Thyroid gland (tissue), 4 donors: ENCODE results near the gene IQGAP2. TPM values are rescaled to one million over a fixed set of nuclear protein-coding genes. Genes with fewer than 3 reads are reported as not detected.

Experiments used
- DNase-seq, 2 donors: peaks; one replicate each; pipeline ENCODE4 v3.0.0-alpha.2; 2019
- H3K27ac ChIP-seq, 3 donors: fragments of 200-600 bp; sonication (generic); 1 replicate in 2 of 3; 2 replicates in 1 of 3; pipeline ENCODE4 v1.5.1; 2016 to 2019; ENCODE audit warnings: mild to moderate bottlenecking in 1 of 3, moderate library complexity in 1 of 3
- H3K27me3 ChIP-seq: fragments of 200-600 bp; sonication (generic); one replicate; pipeline ENCODE4 v1.5.1; 2019
- H3K36me3 ChIP-seq, 2 donors: fragments of 200-600 bp; sonication (generic); one replicate each; pipeline ENCODE4 v1.5.1; 2016 to 2019
- H3K4me1 ChIP-seq, 2 donors: fragments of 200-600 bp; sonication (generic); one replicate each; pipeline ENCODE4 v1.5.1; 2017 to 2019
- H3K4me3 ChIP-seq, 3 donors: fragments of 200-600 bp; sonication (generic); replicated peaks in 1 of 3; 1 replicate in 2 of 3; 2 replicates in 1 of 3; pipeline ENCODE4 v1.5.1; 2016; ENCODE audit warnings: mild to moderate bottlenecking in 1 of 3
- H3K9me3 ChIP-seq: fragments of 200-600 bp; sonication (generic); one replicate; pipeline ENCODE4 v1.5.1; 2017
- POLR2A ChIP-seq, 2 donors: fragments of 450-650 bp; IDR thresholded peaks; one replicate each; pipeline ENCODE4 v1.6.1; 2017; ENCODE audit warnings: antibody characterized with exemption in 2 of 2, mild to moderate bottlenecking in 2 of 2, moderate library complexity in 1 of 2
- WGBS, 2 donors: methylation state at CpG; one replicate each; pipeline ENCODE4 v1.1.5; 2017; 5-methylcytosine and 5-hydroxymethylcytosine counted together
- intact Hi-C: fragments of 100-400 bp; cut with DNase I; formaldehyde crosslinking; loops from one replicate; pipeline ENCODE4 v1.15.1; 2023
- small RNA-seq: library from RNA; depleted of rRNA; stranded (forward); fragments of <200 nt; gene quantifications from one replicate; pipeline ENCODE3, GENCODE V24; 2016
- total RNA-seq, 4 donors: library from RNA; depleted of rRNA; stranded (reverse); fragments of >200 nt; gene quantifications; one replicate each; pipeline ENCODE4 v1.2.3, GENCODE V29; 2016
- TF ChIP-seq, protein P1 (sequence below), 6 experiments: fragments of 200-600 bp in 3 of 6; fragments of 450-650 bp in 3 of 6; sonication (generic) in 3 of 6; IDR thresholded peaks; one replicate each; pipeline ENCODE4 v1.5.1; 2016 to 2019; ENCODE audit warnings: antibody characterized with exemption in 6 of 6, mild to moderate bottlenecking in 2 of 6, inconsistent platforms in 1 of 6, moderate library complexity in 1 of 6

The IQGAP2 gene
- total RNA-seq, 4 donors from 2014 or later, result 55.1 to 85.5 (median 64.0) TPM

DNA sequence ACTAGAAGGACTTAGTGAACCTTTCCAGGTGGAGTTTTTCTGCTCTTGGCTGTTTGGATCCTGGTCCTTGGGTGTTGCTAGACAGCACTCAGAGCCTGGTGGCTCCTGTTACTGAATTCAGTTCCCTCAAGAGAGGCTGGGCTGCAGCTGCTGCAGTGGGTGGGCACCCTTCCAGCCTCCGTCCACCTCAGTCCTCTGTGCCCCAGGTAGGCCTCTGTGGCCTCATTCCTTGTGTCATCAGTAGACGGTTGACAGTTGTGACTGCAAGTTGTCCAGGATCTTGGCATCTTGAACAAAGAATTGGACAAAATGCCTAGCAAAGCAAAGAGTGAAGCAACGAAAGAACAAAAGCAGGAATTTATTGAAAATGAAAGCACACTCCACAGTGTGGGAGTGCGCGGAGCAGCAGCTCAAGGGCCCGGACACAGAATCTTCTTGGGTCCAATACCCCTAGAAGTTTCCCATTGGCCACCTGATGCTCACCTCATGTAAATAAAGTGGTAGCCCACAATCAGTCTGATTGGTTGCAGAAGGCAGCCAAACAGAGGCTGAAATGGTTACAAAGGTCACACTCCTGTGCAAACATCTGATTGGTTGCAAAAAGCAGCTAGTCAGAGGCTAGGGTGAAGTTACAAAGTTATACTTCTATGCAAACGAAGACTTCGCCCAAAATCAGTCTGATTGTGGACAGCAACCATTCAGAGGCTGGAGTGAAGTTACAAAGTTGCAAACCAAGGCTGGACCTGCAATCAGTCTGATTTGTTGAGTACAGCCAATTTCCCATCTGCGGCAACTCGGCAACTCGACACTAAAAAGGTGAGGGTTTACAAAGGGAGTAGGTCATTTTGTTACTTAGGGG is 352.9 kb downstream of the IQGAP2 start:
- Histone ChIP-seq H3K27ac (no peak overlapping the region), H3K27me3 (no peaks in the 10 kb centered on the region), H3K36me3 (no peaks in the 10 kb centered on the region), H3K9me3 (no peaks in the 10 kb centered on the region), H3K4me1 (no peaks in the 10 kb centered on the region), H3K4me3 (no peak overlapping the region)
- no peak for DNase-seq
- no peak for TF ChIP-seq POLR2A (IDR thresholded peaks at IDR 0.05)
- TF ChIP-seq, protein P1, sequence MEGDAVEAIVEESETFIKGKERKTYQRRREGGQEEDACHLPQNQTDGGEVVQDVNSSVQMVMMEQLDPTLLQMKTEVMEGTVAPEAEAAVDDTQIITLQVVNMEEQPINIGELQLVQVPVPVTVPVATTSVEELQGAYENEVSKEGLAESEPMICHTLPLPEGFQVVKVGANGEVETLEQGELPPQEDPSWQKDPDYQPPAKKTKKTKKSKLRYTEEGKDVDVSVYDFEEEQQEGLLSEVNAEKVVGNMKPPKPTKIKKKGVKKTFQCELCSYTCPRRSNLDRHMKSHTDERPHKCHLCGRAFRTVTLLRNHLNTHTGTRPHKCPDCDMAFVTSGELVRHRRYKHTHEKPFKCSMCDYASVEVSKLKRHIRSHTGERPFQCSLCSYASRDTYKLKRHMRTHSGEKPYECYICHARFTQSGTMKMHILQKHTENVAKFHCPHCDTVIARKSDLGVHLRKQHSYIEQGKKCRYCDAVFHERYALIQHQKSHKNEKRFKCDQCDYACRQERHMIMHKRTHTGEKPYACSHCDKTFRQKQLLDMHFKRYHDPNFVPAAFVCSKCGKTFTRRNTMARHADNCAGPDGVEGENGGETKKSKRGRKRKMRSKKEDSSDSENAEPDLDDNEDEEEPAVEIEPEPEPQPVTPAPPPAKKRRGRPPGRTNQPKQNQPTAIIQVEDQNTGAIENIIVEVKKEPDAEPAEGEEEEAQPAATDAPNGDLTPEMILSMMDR (IDR thresholded peaks at IDR 0.05), result no peak
- whole genome bisulfite sequencing, 2 donors, result 89 to 91% methylated on average over 11 of the region's 11 CpGs
- intact Hi-C loops, result no loop called here

DNA sequence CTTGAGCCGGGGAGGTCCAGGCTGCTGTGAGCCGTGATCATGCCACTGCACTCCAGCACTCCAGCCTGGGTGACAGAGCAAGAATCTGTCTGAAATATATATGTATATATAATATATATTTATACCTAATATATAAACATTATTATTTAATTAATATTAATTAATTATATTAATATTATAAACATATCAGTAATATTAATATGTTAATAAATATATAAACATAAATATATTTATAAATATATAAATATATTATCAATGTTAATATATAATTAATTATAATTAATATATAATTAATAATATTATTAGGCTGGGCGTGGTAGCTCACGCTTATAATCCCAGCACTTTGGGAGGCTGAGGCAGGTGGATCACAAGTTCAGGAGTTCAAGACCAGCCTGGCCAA is 354.0 kb downstream of the IQGAP2 start:
- intact Hi-C loops, result no loop called here
- Histone ChIP-seq H3K4me1 (no peaks in the 10 kb centered on the region), H3K36me3 (no peaks in the 10 kb centered on the region), H3K9me3 (no peaks in the 10 kb centered on the region), H3K4me3 (no peak overlapping the region), H3K27ac (no peak overlapping the region), H3K27me3 (no peaks in the 10 kb centered on the region)
- no peak for DNase-seq
- 95 to 97% methylated on average over 4 of the region's 4 CpGs for WGBS, 2 donors
- TF ChIP-seq, protein P1 (IDR thresholded peaks at IDR 0.05), result no peak
- TF ChIP-seq POLR2A (IDR thresholded peaks at IDR 0.05), result no peak

Small RNAs within 50 kb of the gene (small RNA-seq; reads per million reads assigned to genes)
- not detected for gene RF02154
- gene RF02155, result not detected

Other genes with a start within 250 kb of the IQGAP2 start
- under 1 TPM; 0.13 to 0.73 (median 0.33) TPM for gene F2RL2, start 220.1 kb downstream of the IQGAP2 start, total RNA-seq